MCF 10A (cell line): ENCODE data around the gene EDC4. TPM values are rescaled to one million over a fixed set of nuclear protein-coding genes. Genes with fewer than 3 reads are reported as not detected.

ENCODE experiments used
- BruUV-seq: library from RNA; stranded (reverse); fragments of 400-500 nt; replicated peaks from 2 replicates; lab custom pipeline; 2021; lab: Mats Ljungman, UMichigan
- CTCF ChIA-PET: fragments of 300-600 bp; sonication (Branson Sonifier 250); formaldehyde crosslinking; extraction: SDS; loops from one replicate; lab custom pipeline; 2021; ENCODE audit warnings: antibody characterized with exemption, inconsistent platforms; lab: Yijun Ruan, JAX
- POLR2A ChIA-PET: fragments of 300-600, 350-650 bp; sonication (Branson Sonifier 250); formaldehyde crosslinking; extraction: SDS; loops from one replicate; lab custom pipeline; 2020; ENCODE audit warnings: antibody characterized with exemption, inconsistent platforms; lab: Yijun Ruan, JAX
- DNase-seq: peaks from one replicate; pipeline ENCODE4 v3.0.0-alpha.2; 2018; ENCODE audit not compliant: unreplicated experiment
- H3K27ac Mint-ChIP-seq: one replicate; pipeline ENCODE4 v1.8.0; 2022; ENCODE audit warnings: mild to moderate bottlenecking, low read depth, mixed read lengths; ENCODE audit not compliant: unreplicated experiment
- H3K27me3 Mint-ChIP-seq: one replicate; pipeline ENCODE4 v1.8.0; 2022; ENCODE audit warnings: mixed read lengths; ENCODE audit not compliant: insufficient read depth, unreplicated experiment
- H3K36me3 Mint-ChIP-seq: one replicate; pipeline ENCODE4 v1.8.0; 2022; ENCODE audit warnings: mild to moderate bottlenecking, moderate library complexity, mixed read lengths; ENCODE audit not compliant: insufficient read depth, unreplicated experiment
- H3K4me1 Mint-ChIP-seq: one replicate; pipeline ENCODE4 v1.8.0; 2022; ENCODE audit warnings: mixed read lengths; ENCODE audit not compliant: insufficient read depth, unreplicated experiment
- H3K4me3 Mint-ChIP-seq: one replicate; pipeline ENCODE4 v1.8.0; 2022; ENCODE audit warnings: mild to moderate bottlenecking, moderate library complexity, mixed read lengths; ENCODE audit not compliant: unreplicated experiment
- H3K9me3 Mint-ChIP-seq: one replicate; pipeline ENCODE4 v1.8.0; 2022; ENCODE audit warnings: mixed read lengths; ENCODE audit not compliant: unreplicated experiment
- intact Hi-C: fragments of 100-400 bp; cut with micrococcal nuclease; formaldehyde crosslinking; loops from 2 replicates; pipeline ENCODE4 v1.14.1; 2022
- total RNA-seq: library from RNA; stranded (reverse); gene quantifications from 2 replicates; pipeline ENCODE4 v1.2.3, GENCODE V29; 2022
- TF ChIP-seq, protein P1 (sequence below): fragments of 200-600 bp; IDR thresholded peaks from one replicate; pipeline ENCODE4 v1.8.0; 2022; ENCODE audit warnings: antibody characterized with exemption, mild to moderate bottlenecking; ENCODE audit not compliant: unreplicated experiment

The EDC4 gene
- total RNA-seq, 1 experiment from 2014 or later = 50.9 TPM

DNA sequence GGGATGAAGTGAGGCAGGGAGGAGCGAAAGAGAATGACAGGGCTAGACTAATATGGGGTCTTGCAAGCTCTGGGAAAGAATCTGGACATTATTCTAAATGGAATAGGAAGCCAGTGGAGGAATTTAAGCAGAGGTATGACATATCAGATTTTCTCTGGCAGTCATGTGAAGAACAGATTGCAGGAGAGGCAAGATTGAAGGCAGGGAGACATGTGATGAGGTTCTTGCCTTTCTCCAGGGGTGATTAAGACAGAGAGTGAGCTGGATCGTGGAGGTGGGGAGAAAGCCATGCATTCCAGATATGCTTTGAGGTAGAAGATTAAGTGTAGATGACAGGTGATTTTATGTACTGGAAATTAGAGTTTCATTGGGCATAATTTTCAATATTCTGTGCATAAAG lies 35.0 kb upstream of the EDC4 start:
- Mint-ChIP-seq H3K9me3 (no peaks in the 10 kb centered on the region), H3K36me3 (peaks cover 3% of the 10 kb centered on the region), H3K27ac (no peak overlapping the region), H3K4me3 (no peak overlapping the region), H3K4me1 (peaks cover 4% of the 10 kb centered on the region), H3K27me3 (no peaks in the 10 kb centered on the region)
- POLR2A ChIA-PET = no interaction called here
- DNase-seq = no peak
- intact Hi-C loops = no loop called here
- TF ChIP-seq, protein P1, sequence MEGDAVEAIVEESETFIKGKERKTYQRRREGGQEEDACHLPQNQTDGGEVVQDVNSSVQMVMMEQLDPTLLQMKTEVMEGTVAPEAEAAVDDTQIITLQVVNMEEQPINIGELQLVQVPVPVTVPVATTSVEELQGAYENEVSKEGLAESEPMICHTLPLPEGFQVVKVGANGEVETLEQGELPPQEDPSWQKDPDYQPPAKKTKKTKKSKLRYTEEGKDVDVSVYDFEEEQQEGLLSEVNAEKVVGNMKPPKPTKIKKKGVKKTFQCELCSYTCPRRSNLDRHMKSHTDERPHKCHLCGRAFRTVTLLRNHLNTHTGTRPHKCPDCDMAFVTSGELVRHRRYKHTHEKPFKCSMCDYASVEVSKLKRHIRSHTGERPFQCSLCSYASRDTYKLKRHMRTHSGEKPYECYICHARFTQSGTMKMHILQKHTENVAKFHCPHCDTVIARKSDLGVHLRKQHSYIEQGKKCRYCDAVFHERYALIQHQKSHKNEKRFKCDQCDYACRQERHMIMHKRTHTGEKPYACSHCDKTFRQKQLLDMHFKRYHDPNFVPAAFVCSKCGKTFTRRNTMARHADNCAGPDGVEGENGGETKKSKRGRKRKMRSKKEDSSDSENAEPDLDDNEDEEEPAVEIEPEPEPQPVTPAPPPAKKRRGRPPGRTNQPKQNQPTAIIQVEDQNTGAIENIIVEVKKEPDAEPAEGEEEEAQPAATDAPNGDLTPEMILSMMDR = no peak
- CTCF ChIA-PET = interaction anchor here (1.2 kb wide), 1 partner anchor 91 kb away, joined by 4 read pairs; no protein-coding TSS in a partner anchor
- BruUV-seq = no TSS peak

- TF ChIP-seq, protein P1 = no peak
- DNase-seq = no peak
- Mint-ChIP-seq H3K27me3 (no peaks in the 10 kb centered on the region), H3K4me3 (peak overlapping the region; percentile 84), H3K4me1 (peaks cover 16% of the 10 kb centered on the region), H3K36me3 (peaks cover 6% of the 10 kb centered on the region), H3K27ac (peak overlapping the region; percentile 86), H3K9me3 (no peaks in the 10 kb centered on the region)
- no TSS peak for BruUV-seq
- ChIA-PET CTCF (interaction anchor here (0.6 to 1.7 kb wide), 17 partner anchors 9 to 279 kb away, joined by 3 to 8 read pairs (median 4); partner anchors contain the start of gene CTCF), POLR2A (interaction anchor here (0.6 to 2.1 kb wide), 4 partner anchors 19 to 94 kb away, joined by 3 to 6 read pairs (median 4); partner anchors contain the start of gene PSKH1)
- intact Hi-C loops = loop anchor here (5.0 to 10.0 kb wide), 3 partner anchors 76 to 317 kb away; partner anchors contain the start of gene RIPOR1
These were observed 31.5 kb upstream of the EDC4 start for GRCh38 chr16:67841198-67841815.

DNA sequence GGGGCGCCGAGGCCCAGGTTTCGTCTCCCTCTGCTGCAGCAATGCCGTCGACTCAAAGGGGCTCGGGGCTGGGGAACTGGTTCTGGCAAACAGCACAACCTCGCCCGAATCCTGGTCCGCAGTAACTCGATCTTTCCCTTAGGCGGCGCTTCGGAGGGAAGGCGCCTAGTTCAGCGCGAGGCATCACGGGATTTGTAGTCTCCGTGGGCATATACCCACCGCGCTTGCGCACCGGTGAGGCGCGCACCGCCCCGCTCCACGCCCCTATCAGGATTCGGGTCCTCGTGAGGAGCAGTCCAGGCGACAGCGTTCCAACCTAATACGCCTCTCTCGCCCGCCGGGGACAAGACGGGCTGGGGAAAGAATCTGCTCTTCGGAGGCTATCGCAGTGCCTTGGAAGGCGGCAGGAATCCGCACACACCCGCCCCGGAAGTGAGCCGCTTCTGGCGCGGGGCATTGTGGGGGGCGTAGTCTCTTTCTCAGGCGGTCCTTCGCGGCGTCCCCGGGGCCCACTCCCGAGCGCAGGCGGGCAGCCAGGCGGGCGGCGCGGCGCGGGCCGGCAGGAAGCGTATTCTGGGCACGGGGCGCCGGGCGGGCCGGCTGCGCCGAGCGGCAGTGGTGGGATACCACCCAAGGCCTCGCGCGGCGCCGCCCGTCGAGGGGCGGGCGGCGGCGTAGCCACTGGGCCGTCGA lies 30.9 kb upstream of the EDC4 start, which contains the start of gene THAP11:
TSS of gene THAP11 (plus strand) at position 505 of the 693 bp plus-strand sequence. CDS start 235 bp downstream, outside the sequence.
- ChIA-PET POLR2A (interaction anchor here (0.6 to 2.1 kb wide), 2 partner anchors 18 to 94 kb away, joined by 4 to 6 read pairs; no protein-coding TSS in a partner anchor), CTCF (interaction anchor here (0.6 to 1.4 kb wide), 8 partner anchors 9 to 86 kb away, joined by 3 to 6 read pairs (median 4); no protein-coding TSS in a partner anchor)
- intact Hi-C loops = loop anchor here (5.0 to 10.0 kb wide), 3 partner anchors 75 to 317 kb away; partner anchors contain the start of gene RIPOR1
- Mint-ChIP-seq H3K4me3 (peak within 1 kb of the TSS; percentile 84), H3K27ac (peak within 1 kb of the TSS; percentile 86), H3K36me3 (peaks cover 6% of the 10 kb centered on the region), H3K9me3 (no peaks in the 10 kb centered on the region), H3K4me1 (peaks cover 16% of the 10 kb centered on the region), H3K27me3 (no peaks in the 10 kb centered on the region)
- BruUV-seq = no TSS peak
- TF ChIP-seq, protein P1 = peak; percentile 85
- DNase-seq = peak; percentile 97
